ENCODE data around the gene HIVEP3.
A peak's percentile ranks its signal among the peaks of the same experiment; 100 is the strongest.
"Not testable (repeated sequence)": the region's sequence is repeated elsewhere in the genome, so short reads cannot be mapped to it uniquely, and the experiment has no call there.

HIVEP3 gene

DNA sequence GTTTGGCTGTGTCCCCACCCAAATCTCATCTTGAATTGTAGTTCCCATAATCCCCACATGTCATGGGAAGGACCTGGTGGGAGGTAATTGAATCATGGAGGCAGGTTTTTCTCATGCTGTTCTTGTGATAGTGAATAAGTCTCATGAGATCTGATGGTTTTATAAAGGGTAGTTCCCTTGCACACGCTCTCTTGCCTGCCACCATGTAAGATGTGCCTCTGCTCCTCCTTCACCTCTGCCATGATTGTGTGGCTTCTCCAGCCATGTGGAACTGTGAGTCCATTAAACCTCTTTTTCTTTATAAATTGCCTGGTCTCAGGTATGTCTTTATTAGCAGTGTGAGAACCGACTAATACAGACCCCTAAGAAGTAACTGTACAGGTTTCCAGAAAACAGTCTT lies 2.5 kb upstream of the HIVEP3 start:
- DNase-seq (ENCODE audit: low read depth in 2 of 2): not testable (repeated sequence)

DNA sequence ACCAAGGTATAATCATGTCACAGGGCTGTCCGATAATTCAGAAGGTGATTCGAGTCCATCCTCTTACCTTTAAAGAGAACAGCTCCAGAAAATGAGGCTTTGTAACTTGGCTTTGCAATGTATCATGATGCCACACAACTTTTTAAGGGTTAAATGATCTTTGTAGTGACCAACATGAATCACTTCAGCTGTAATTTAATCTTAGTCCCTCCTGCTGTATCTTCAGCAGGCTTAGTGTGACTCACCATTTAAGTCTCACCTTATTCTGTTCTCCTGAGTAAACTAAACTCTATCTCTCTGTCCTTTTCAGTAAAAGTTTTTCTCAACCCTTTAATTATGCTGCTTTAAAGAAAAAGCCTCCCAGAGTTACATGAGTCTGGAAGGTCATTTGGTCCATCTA lies 1.9 kb upstream of the HIVEP3 start:
- no peak for DNase-seq (ENCODE audit: low read depth in 2 of 2)

DNA sequence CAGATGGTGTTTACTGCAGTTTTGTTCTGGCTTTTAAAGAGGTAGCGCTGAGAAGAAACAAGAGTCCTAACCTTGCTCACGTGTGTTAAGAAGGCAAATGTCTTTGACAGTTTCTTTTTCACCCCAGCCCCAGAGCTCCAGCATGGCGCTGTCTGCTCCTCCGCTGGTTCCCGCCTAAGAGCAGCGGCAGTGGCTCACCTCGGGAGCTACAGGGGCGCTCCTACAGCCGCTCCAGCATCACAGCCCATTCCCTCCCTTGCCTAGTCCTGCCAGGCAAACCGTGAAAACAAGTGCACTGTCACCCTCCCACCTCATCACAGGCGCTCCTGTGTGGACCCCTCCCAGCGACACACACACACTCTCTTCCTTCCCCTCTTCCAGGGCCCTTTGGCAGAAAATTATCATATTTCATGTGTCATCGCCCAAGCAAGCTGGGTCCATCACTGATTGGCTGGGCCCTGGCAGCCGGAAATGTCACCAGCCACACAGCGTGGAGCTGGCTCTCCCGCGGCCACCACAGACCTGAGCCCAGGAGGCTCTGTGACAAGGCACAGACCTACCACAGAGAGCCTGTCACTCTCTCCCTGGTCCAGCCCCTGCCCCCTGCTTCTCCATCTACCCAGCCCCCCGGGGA lies 1.2 kb upstream of the HIVEP3 start:
- DNase-seq (ENCODE audit: low read depth in 2 of 2): peak; percentile 76 to 81

DNA sequence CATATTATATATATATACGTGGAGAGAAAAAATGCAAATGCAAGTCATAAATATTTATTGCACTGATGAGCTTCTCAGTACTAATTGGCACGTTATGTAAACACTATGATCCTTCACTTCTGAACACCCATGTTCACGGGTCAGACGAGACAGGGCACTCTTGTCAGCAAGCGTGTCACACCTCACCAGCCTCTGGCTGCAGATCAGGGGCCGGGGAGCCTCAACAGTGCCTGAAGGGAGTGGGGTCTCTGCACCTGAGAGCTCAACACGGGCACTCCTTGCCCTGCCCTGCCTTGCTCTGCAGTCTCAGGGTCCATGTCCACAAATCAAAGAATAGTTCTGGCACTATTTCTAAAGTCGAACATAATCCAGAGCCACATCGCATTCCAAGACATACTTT lies 409 bp upstream of the HIVEP3 start:
- DNase-seq (ENCODE audit: low read depth in 2 of 2): no peak

DNA sequence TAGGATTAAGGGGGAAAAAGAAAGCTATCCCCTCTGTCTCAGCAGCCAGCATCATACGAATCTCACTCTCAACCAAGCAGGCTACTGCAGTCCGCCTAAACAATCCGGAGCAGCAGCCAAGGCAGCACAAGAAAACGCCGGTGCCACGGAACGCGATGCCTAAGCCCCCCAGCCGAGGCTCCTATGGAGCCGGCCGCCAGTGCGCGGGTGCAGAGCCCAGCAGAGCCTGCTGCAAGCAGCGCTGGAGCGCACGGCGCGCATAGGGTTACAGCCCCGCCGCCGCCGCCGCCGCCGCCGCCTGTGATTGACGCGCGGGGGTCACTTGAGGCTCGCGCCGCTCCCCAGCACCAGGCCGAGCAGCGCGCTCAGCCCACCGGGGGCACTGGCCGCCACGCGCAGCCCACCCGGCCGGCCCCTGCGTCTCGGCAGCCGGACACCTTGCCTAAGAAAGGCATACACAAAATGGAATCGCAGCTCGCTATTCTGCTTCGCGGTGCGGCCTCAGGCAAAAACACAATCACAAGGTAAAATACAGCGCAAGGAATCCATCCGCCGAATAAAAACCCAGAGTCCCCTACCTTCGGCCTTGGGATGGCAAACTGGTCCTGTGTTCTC lies 780 bp downstream of the HIVEP3 start:
- DNase-seq (ENCODE audit: low read depth in 2 of 2): no peak

DNA sequence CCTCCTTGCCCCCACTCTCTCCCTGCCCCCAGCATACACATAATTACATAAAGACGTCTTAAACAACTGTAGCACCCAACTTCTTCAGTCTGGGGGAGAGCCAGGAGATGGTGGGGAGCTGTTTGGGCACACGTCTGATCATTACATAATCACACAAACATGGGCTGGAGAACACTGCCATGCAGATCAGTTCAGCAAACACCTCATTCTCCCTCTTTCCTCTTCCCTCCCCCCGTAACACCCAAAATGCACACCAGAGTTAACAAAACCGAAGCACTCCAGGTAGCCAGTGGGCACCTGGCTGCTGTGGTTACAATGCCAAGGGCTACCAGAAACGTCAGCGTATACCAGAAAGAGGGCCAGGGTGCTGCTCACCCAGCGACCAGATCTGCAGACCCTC lies 1.6 kb downstream of the HIVEP3 start:
- no peak for DNase-seq (ENCODE audit: low read depth in 2 of 2)

DNA sequence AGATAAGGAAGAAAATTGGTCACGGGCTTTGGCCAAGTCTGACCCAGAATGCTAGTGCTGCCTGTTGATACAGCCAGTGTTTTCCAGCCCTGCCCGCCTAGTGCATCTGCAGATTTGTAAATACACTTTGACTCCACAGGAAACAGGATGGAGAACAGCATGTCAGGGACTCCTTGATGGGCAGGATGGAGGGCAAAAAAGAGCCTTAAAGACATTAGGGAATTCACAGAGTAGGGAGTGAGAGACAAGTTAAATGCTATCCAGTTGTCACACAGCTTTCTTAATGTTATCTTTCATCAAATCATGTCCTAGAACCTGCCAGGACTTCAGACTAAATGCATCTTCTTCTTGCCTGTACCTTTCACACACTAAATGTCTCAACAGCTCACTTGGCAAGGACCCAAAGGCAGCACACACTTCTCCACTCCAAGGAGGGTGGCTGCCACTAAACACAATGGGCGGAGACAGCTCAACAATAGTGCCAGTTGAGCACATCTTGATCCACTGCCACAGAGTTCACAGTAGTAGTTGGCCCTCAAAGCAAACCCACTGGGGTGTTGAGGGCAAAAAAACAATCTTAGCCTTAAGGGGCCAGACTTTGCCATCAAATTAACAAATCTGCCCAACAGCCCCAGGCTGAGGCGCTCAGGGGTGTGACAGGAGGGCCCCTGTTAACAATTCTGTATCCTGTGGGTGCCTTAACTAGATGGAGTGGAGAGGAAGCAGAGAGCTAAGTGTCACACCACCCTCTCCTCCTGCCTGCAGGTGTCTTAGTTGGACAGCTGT lies 2.7 kb downstream of the HIVEP3 start:
- DNase-seq (ENCODE audit: low read depth in 2 of 2): no peak

DNA sequence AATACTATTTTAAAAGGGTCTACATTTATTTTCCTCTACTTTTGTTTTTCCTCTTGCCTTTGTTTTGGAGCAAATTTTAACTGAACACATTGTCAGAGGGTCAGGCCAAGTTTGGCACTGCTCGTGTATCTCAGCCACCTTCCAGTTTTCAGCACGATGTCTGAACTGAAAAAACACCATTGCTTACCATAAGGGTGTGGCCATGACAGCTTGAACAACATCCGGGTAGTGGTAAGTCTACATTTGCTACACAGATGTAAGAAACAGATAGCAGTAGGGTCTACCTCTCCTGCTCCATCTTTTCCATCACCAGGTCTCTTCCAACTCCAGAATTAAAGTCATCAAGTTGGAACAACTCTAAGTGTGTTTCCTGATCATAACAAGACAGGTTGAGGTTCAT lies 4.2 kb downstream of the HIVEP3 start:
- DNase-seq (ENCODE audit: low read depth in 2 of 2): no peak

DNA sequence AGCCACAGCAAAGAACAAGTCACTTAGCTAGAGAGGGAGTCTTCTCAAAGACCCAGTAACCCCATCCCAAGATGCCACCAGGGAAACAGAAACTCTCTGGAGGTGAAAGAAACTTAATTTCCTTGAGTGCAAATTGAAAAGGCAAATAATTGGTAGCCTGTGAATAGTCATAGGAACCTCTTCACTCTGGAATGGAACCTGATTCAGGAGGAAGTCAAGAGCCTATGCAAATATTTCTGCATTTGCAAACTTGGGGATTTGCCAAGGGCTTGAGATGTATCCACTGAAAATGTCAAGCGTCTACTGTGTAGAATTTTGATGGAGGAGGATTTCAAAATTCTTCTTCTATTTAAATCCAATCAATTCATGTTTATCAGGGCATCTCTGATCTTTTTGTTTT lies 5.7 kb downstream of the HIVEP3 start:
- no peak for DNase-seq (ENCODE audit: low read depth in 2 of 2)

DNA sequence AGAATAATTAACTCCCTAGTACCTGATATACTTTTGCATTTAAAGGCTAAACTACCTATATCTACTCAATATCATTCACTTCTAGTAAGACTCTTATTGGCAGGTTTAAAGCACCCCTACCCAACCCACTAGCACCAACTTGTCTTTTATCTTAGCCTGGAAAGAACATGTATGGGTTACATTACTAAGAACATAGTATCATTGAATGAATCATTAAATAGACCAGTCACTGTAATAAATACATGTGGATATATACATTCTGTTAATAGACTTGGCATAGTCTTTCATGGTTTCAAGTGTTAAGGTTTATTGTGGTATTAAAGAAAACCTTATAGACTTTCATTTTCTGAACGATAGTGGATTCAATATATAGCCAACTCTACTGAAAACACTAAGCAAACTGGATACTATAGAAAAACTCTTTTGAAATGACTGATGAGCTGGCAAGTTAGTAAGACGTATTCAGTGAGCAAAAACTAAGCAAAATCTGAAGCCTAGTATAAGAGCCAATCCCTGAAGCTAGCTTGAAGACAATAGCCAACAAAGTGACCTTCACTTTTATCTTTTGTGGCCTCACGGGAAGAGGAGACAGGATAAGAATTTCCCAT lies 10.3 kb downstream of the HIVEP3 start:
- DNase-seq (ENCODE audit: low read depth in 2 of 2): no peak

DNA sequence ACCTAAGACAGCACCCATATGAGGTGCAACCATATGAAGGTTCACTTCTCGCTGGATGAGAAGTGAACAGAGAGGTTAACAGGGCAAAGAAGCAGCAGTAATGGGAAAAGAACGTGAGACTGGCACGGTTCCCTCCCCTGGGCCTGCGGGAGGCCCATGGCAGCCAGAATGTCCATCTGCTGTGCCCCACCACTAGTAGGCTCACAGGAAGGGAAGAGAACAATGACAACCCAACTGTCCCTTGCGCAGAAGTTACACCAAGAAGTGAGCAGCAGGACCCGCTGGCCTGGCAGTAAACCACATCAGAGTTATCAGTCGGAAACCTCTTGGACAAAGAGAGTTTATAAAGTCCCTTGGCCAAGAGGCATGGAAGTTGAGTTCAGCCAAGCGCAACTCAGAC lies 11.3 kb downstream of the HIVEP3 start:
- no peak for DNase-seq (ENCODE audit: low read depth in 2 of 2)

DNA sequence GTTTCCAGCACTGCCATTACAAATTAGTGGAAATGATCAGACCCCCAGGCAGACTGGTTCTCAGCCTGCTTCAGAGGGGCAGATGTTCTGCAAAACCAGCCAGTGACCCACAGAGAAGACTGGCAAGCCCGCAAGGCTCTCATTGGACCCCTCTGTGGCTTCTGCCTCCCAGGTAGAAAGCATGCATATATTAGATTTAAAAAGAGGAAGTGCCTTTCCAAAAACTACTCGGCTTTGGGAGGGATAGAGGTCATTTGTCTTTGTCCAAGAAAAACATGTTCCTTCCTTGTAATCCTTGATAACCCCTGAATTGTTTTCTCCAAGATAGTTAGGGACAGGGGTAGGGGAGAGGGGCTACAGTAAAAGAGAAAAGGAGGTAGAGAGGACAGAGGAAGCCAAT lies 11.8 kb downstream of the HIVEP3 start:
- no peak for DNase-seq (ENCODE audit: low read depth in 2 of 2)

DNA sequence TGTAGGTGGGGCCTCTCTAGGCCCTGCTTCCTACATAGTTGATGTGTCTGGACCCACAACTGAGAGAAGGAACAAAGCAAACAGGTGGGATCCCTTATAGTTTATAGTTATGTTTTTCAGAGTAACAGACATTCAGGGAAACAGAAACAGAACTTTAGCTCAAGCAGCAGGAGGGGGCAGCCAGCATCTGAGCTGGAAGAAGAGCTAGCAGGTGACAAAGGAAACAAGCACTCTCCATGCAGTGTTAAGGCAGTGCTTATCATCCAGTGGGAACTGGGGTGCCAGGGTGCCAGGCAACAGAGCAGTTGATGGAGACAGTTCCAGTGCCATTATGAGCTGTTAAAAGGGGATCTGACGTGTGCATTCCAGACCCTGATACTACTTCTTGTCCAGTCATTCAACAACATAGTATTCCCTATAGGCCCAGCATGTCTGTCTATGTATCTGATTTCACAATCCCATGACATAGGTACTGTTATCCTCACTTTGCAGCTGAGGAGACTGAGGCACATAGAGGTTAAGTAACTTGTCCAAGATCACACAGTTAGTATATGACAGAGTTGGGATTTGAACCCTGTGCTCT lies 13.5 kb downstream of the HIVEP3 start:
- no peak for DNase-seq (ENCODE audit: low read depth in 2 of 2)

DNA sequence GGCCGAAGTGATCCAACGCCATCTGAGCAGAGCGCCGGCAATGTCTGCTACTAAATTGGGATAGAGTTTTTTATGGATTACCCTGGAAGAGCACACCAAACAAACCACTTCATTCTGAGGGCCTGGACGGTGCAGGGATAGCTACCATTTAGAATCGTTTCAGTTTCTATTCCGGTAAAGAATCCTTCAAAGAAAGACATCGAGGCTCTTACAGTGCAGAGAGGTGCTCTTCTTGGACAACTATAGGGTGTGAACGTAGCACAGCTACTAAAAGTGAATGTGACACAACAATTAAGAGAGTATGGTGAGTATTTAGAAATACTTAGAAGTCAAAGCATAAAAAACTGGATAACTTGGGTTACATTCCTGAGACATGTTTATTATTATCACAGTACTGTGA lies 16.1 kb downstream of the HIVEP3 start:
- no peak for DNase-seq (ENCODE audit: low read depth in 2 of 2)

DNA sequence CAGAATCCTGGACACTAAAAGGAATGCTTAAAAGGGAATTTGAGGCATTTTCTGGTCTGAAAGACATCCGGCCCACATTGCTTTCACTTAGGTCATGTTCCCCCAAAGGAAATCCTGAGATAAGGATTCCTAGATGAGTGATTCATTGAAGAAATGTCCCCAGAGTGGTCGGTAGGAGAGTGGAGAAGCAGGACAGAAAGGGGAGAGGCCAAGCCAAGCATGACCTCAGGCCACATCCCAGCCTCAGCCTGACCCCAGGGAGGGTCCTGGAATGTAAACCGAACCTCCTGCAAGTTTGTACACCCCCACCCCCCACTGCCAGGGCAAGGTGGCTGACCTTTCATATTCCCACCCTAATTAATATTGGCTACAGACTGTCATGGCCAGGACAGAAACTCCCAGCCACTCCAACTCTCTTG lies 16.6 kb downstream of the HIVEP3 start:
- DNase-seq (ENCODE audit: low read depth in 2 of 2): no peak

DNA sequence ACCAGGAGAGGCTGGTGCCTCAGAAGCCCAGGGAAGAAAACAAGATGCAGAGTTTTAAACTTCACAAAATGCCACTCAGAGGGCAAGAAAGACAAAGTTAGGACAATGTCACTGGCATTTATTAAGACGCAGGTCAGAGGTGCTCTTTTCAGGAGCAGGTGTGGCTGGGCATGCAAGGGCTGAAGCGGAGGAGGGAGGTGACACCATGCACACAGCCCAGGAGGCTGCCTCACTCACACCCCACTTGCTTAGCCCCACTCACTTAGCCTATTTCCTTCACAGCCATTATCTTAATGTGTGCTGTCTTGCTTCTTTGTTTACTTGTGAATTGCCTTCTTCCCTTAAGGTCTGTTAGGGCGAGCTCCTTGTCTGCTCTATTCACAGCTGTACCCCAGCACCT lies 17.2 kb downstream of the HIVEP3 start:
- no peak for DNase-seq (ENCODE audit: low read depth in 2 of 2)

DNA sequence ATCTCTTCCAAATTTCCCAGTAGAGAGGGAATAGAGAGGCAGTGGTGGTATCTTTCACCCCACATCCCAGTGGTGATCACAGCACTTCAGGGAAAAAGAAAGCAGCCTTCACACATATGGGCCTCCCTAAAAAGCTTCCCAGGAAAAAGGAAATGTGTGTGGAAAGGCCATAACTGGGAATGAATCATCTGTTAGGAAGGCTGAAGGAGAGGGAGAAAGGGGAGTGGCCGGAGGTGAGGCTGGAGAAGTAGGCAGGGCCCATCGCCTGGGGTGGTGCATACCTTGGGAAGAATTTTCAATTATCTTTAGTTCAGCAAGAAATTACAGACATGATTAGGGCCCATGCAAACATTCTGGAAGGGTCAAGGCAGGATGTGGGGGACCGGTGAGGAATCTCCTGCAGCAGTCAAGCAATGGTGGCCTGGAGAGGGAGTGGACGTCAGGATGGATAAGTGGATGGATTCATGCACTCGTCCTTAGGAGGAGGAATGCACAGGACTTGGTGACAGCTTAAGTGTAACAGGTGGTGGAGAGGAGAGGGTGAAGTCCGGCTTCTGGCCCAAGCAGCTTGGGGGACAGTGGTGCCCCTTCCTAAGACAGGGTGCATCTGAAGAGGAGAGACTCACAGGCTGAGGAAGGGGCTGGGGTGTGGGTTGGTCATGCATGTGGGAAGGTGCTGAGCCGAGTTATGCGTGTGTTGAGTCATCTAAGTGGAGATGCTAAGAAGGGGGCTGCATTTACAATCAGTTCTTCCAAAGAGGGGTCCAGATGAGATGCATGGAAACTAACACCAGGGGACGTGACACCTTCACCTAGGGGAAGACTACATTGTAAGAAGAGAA lies 17.9 kb downstream of the HIVEP3 start:
- no peak for DNase-seq (ENCODE audit: low read depth in 2 of 2)

DNA sequence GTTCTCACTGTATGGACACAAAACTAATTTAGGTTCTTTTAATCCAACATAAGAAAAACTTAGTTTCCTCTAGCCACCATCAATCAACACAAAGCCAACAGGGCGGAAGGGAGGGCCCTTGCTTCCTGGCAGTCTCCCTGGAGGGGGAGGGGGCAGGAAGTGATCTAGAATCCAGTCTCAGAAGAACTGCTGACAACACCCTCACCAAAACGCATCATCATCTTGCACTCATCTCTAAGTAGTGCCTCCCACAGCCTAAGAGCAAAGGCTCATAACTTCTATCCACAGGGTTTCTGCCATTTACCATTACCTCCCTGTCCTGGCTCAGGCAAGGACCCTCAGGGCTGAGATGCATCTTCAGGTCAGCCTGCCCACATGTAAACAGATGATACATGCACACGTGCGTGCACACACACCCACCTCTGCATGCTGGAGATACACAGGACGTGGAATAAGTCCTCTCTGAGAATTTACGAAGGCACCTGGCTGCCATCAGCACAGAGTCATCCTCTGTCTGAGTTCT lies 20.5 kb downstream of the HIVEP3 start:
- peak; percentile 49 to 75 for DNase-seq (ENCODE audit: low read depth in 2 of 2)

DNA sequence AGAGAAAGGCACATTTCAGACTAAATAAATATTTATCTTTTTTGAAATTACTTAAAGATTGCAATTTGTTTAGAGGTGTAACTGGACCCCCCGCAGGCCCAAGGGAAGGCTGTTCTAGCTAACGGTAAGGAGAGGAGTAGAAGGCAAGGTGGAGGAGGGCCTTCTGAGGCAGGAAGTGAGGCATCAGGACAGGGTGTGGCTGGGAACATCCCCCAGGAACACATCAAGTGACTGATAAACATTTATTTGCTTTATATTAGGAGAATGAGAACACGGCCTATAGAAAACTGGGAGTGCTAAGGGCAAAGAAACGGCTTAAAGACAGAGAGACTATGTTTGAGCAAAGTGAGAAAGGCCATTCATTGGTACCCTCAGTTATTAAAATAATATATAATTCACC lies 23.2 kb downstream of the HIVEP3 start:
- DNase-seq (ENCODE audit: low read depth in 2 of 2): no peak

DNA sequence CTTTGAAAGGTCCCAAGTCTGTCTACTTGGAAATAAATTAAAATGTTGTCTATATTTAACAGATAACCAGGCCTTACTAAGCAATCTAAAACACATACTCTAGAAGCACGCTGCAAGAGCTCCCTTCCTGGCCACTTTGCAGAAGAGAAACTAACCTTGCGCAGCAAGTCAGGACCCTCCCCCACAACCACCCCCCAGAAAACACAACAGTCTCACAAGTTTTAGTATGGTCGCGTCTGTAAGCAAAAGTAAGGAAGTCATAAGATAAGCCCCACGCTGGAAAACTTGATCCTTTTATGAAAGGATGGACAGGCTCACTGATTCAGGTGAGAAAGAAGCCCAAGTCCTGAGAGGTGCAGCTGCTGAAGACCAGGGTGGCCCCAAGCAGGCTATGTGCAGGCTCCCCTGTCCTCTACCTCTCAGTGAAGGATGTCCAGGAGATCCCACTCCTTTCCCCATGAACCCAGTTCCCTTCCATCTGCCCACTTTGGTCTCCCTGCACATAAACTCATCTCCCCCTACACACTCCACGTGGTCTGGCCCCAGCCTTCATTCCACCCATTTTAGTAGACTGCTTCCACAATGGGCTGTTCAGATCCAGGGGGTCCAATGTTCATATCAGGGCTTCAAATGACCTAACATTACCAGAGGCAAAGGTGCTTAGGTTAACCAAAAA lies 23.8 kb downstream of the HIVEP3 start:
- no peak for DNase-seq (ENCODE audit: low read depth in 2 of 2)
